ENCODE data around the gene PIGR. TPM values are rescaled to one million over a fixed set of nuclear protein-coding genes. Genes with fewer than 3 reads are reported as not detected.

PIGR gene
- polyA plus RNA-seq, 1 donor from 2014 or later, result not detected

GRCh38 chr1:206963119-206963712 is 16.9 kb upstream of the PIGR start:
- H4K20me1 ChIP-seq (ENCODE audit: insufficient read depth), result no peaks in the 10 kb centered on the region
- H3K4me2 ChIP-seq (ENCODE audit: low read length), result no peak overlapping the region
- H3K9me2 ChIP-seq (ENCODE audit: insufficient read depth, low read length), result no peaks in the 10 kb centered on the region
- no peaks in the 10 kb centered on the region for H3K36me3 ChIP-seq (ENCODE audit: insufficient read depth, low read length)
- no peaks in the 10 kb centered on the region for H3K79me2 ChIP-seq (replicated peaks; ENCODE audit: insufficient read depth, low read length)
- no peak overlapping the region for H3K4me3 ChIP-seq (ENCODE audit: low read length)
- no peak overlapping the region for H2AFZ ChIP-seq (ENCODE audit: low read depth, low read length)
- H3F3A ChIP-seq (ENCODE audit: insufficient read depth, low read length, poor library complexity, severe bottlenecking), result no peaks in the 10 kb centered on the region
- TF ChIP-seq MXI1 (conservative IDR thresholded peaks at IDR 0.05; ENCODE audit: poor library complexity, severe bottlenecking), result no peak
- TF ChIP-seq POLR2AphosphoS5 (IDR thresholded peaks at IDR 0.05), result no peak
- no peak for TF ChIP-seq EP300 (conservative IDR thresholded peaks at IDR 0.05; ENCODE audit: poor library complexity, severe bottlenecking)
- no peak for TF ChIP-seq RAD21 (conservative IDR thresholded peaks at IDR 0.05)
- TF ChIP-seq EZH2 (IDR thresholded peaks at IDR 0.05; ENCODE audit: borderline replicate concordance, insufficient read depth, low read length, poor library complexity, severe bottlenecking), result no peak
- no peak for TF ChIP-seq REST (IDR thresholded peaks at IDR 0.05; ENCODE audit: borderline replicate concordance)
- TF ChIP-seq CTCF (IDR thresholded peaks at IDR 0.05; ENCODE audit: poor library complexity, severe bottlenecking), result no peak
- TF ChIP-seq TAF1 (IDR thresholded peaks at IDR 0.05; ENCODE audit: low read depth), result no peak
- no peak for TF ChIP-seq SMC3 (conservative IDR thresholded peaks at IDR 0.05; ENCODE audit: poor library complexity)
- no peaks in the 10 kb centered on the region for H3K9me3 ChIP-seq (ENCODE audit: low read length)
- no peaks in the 10 kb centered on the region for H3K27me3 ChIP-seq (ENCODE audit: insufficient read depth, low read depth, low read length)
- H3K9ac ChIP-seq (ENCODE audit: low read length), result no peak overlapping the region
- H3K27ac ChIP-seq (ENCODE audit: low read length), result no peak overlapping the region

GRCh38 chr1:206962272-206962671 is 16.0 kb upstream of the PIGR start:
- no peaks in the 10 kb centered on the region for H3K9me2 ChIP-seq (ENCODE audit: insufficient read depth, low read length)
- TF ChIP-seq REST (IDR thresholded peaks at IDR 0.05; ENCODE audit: borderline replicate concordance) (no peak), TAF1 (IDR thresholded peaks at IDR 0.05; ENCODE audit: low read depth) (no peak), SMC3 (conservative IDR thresholded peaks at IDR 0.05; ENCODE audit: poor library complexity) (no peak), CTCF (IDR thresholded peaks at IDR 0.05; ENCODE audit: poor library complexity, severe bottlenecking) (no peak), EP300 (conservative IDR thresholded peaks at IDR 0.05; ENCODE audit: poor library complexity, severe bottlenecking) (no peak)
- no peaks in the 10 kb centered on the region for H4K20me1 ChIP-seq (ENCODE audit: insufficient read depth)
- no peaks in the 10 kb centered on the region for H3K36me3 ChIP-seq (ENCODE audit: insufficient read depth, low read length)
- no peak overlapping the region for H3K27ac ChIP-seq (ENCODE audit: low read length)
- no peak overlapping the region for H2AFZ ChIP-seq (ENCODE audit: low read depth, low read length)
- H3K27me3 ChIP-seq (ENCODE audit: insufficient read depth, low read depth, low read length), result no peaks in the 10 kb centered on the region
- no peaks in the 10 kb centered on the region for H3K79me2 ChIP-seq (replicated peaks; ENCODE audit: insufficient read depth, low read length)
- H3K4me3 ChIP-seq (ENCODE audit: low read length), result no peak overlapping the region
- no peaks in the 10 kb centered on the region for H3K9me3 ChIP-seq (ENCODE audit: low read length)
- H3K9ac ChIP-seq (ENCODE audit: low read length), result no peak overlapping the region
- H3F3A ChIP-seq (ENCODE audit: insufficient read depth, low read length, poor library complexity, severe bottlenecking), result no peaks in the 10 kb centered on the region
- no peak overlapping the region for H3K4me2 ChIP-seq (ENCODE audit: low read length)

Measured in neural cell (in vitro differentiated cells).